Stimulated activated CD8-positive, alpha-beta memory T cell treated with anti-CD3 and anti-CD28 coated beads, Interleukin-7, amount 100 ng/mL, for 4 hours (primary cell): Measurements from ENCODE around the gene COPRS.
A peak's percentile ranks its signal among the peaks of the same experiment; 100 is the strongest.
"Not testable (repeated sequence)": the region's sequence is repeated elsewhere in the genome, so short reads cannot be mapped to it uniquely, and the experiment has no call there.

ENCODE experiments used
- DNase-seq, 2 donors: peaks; one replicate each; pipeline ENCODE4 v3.0.0-alpha.2; 2020; ENCODE audit warnings: low read depth in 2 of 2

The COPRS gene

DNA sequence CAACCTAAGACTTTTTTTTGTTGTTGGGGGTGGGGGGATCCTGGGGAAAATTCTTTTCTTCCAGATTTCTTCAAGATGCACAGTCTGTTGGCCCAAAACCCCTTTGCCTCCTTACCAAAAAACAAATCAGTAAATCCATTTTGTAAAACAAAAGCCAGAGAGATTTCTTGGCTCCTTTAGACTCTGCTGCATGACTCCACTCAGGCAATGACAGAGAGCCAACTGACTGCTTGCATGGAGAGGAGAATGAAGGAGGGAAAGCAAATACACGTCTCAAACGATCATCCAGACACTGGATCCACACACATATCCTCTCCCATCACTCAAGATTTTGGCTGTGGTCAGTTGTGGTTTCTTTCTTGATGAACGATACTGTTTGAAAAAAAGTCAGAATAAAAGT, 13.8 kb downstream of the COPRS start:
- no peak for DNase-seq

DNA sequence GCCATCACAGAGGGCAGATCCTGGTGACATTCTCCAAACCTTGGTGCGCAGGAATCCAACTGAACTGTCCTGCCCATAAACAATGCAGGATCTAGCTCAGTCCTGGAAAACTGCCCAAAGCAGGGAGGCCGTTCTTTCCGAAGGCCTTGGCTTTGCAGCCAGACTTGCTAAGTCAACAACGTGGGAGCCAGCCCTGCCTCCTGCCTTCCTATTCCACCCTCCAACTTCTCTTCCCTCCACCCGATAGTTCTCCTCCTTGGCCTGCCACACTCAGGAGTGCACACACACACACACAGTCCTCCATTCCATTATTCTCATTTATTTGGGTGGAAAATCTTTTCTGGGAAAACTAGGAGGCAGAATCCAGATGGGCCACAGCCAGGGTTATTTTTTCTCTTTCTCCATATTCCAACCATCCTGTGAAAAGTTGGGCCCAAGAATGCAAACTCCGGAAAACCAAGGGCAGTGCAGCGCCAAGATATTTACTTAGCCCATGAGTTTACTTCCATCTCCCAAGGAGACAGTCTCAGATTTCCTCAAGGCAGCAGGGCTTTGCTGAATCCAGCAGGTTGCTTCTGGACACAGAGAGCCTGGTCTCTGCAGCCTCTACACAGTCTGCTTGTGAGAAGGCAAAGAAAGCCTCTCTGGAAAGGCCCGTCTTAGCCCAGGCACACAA, 15.8 kb downstream of the COPRS start:
- no peak for DNase-seq

GRCh38 chr17:31842195-31843069, 16.6 kb downstream of the COPRS start:
- DNase-seq: peak; percentile 21 to 27

GRCh38 chr17:31841850-31842194, 17.2 kb downstream of the COPRS start:
- DNase-seq: no peak

- DNase-seq: no peak
Measured at GRCh38 chr17:31838636-31839225, 20.3 kb downstream of the COPRS start.

GRCh38 chr17:31835984-31836383, 23.1 kb downstream of the COPRS start:
- no peak for DNase-seq

DNA sequence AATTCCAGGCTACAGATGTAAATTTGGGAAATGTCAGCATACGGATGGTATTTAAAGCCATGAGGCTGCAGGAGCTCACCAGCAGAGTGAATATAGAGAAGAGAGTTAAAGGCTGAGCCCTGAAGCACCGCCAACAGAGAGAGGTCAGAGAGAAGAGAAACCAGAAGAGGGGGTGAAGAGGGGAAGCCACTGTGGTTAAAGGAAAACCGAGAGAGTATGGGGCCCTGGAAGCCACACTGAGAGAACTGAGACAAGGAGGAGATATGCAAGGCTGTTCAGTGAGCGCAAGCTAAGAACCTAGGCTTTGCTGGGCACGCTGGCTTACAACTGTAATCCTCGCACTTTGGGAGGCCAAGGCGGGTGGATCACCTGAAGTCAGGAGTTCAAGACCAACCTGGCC, 24.6 kb downstream of the COPRS start:
- no peak for DNase-seq

- no peak for DNase-seq
Measured at GRCh38 chr17:31832746-31833145, 26.3 kb downstream of the COPRS start.

DNA sequence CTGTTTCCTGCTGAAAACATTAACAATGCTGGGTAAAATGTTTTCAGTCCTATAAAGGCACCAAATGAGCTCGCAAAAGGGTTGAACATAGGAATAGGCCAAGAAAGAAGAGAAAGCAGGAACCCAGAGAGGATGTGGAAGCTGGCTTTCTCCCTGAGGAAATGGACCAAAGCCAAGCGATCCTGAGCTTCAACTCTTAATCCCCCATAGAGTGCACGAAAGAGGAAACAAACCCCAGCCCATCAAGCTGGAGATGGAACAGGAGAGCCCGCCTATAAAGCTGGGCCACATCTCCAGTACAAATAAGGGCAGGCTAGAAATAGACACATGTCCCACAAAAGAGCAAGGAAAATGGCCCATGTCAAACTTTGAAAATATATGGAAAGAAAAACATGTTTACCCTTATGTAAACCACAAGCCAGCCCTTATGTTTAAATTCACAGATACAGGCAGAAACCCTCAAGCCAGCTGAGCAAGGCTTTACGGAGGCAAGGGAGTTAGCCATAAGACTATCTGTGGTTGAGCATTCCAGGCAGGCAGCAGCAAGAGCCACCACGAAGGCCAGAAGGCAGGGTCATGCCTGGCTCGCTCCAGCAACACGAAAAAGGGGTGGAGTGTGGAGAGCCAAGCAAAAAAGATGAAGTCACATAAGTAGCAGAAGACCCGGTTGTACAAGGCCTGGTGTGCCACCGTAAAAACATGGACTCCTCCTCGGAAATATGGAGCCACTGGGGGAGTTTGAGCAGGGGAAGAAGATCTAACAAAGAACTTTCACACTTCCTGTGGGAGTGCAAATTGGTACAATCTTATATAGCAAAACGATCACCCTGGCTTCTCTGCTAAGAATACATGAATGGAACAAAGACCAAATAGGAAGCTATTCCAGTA, 27.8 kb downstream of the COPRS start:
- no peak for DNase-seq

- DNase-seq: no peak
Measured at GRCh38 chr17:31829649-31830048, 29.4 kb downstream of the COPRS start.

- DNase-seq: not testable (repeated sequence)
Measured at GRCh38 chr17:31828955-31829354, 30.1 kb downstream of the COPRS start.

DNA sequence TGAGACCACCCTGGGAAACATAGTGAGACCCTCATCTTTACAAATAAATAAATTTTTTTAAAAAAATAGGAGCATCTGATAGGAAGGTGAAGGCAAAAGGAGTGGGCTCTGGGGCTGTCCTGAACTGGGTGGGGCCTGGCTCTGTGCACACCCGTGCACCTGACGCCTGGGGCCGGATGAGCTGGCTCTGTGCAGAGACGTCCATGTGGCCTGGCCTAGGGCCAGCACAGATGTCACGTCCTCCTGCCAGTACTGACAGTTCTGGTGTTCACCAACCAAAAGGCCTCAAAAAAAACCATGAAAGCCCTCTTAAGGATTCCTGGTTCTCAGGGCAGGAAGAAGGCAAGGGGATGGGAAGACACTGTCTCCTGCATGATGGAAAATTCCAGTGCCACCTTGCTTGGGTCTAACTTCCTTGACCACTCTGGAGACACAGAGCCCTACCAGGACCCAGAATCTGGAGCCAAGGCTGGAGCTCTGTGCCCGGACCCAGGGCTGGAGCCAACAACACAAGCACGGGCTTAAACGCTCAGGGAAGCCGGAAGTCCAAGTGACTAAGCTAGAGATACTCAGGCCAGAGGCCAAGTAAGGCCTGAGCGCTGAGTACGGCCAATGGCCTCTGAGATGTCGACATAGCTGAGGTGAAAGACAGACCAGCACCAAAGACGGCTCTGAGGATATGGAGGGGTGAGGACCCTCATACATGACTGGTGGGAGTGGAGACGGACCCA, 32.9 kb downstream of the COPRS start:
- no peak for DNase-seq

DNA sequence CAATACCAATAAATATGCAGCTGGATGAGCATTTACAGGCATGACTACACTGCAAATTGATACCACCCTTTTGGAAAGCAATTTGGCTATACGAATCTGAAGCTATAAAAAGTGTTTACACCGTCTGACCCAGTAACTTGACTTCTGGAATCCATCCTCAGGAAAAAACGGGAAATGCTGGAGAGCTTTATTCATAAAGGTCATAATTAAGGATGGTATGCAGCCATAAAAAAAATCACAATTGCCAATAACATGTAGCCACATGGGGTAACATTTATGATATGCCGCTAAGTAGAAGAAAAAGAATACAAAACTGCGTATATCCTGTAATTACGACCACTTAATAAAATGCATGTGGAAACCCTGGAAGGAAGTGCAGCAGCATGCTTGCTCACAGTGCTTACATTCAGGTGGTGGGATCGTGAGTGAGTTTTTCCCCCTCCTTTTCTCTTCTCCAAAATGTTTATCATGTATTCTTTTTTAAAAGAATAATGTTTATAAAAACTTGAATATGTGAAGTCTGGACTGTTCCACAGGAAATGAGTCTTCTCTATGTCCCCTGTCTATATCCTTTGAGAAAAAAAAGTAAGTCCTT, 34.2 kb downstream of the COPRS start:
- no peak for DNase-seq

DNA sequence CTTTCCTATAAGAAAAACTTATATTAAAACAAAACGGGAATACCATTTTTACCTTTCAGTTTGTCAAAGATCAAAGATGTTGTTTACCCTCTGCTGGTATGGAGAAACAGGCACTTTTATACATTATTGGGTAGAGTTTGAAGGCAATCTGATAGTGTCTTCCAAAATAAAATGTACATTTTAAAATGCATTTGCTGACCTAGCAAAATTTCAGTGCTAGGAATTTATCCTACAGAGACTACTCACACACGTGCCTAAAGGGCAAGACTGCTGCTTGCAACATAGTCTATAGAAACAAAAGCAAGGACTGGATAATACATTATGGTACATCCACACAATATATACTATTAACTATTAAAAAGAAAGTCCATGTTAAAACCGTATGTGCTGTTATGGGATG, 36.0 kb downstream of the COPRS start:
- DNase-seq: no peak

GRCh38 chr17:31820691-31821435, 38.2 kb downstream of the COPRS start:
- no peak for DNase-seq

- DNase-seq: no peak
Measured at GRCh38 chr17:31819578-31819977, 39.5 kb downstream of the COPRS start.

DNA sequence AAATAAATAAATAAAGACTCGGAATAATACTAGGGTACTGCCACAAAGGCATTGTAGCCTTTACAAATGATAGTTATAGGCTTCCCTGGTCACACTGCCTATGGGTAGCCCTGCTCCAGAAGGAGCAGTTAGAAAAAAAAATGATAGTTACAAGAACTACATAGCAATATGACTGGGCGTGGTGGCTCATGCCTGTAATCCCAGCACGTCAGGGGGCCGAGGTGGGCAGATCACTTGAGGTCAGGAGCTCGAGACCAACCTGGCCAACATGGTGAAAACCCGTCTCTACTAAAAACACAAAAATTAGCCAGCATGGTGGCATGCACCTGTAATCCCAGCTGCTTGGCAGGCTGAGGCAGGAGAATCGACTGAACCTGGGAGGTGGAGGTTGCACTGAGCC, 40.2 kb downstream of the COPRS start:
- DNase-seq: not testable (repeated sequence)

GRCh38 chr17:31815212-31815730, 43.8 kb downstream of the COPRS start:
- no peak for DNase-seq

- no peak for DNase-seq
Measured at GRCh38 chr17:31811101-31811500, 47.9 kb downstream of the COPRS start.

GRCh38 chr17:31809876-31810275, 49.2 kb downstream of the COPRS start:
- DNase-seq: not testable (repeated sequence)
